GM19193 (cell line): ENCODE data around the gene IST1.

Source experiments
- POLR2A ChIP-seq: IDR thresholded peaks from 4 replicates; pipeline ENCODE4 v1.6.1; 2011; ENCODE audit not compliant: insufficient read depth, insufficient read length; ENCODE audit errors: extremely low read depth

IST1 gene

GRCh38 chr16:71927383-71927782 is 32.1 kb downstream of the IST1 start:
- no peak for TF ChIP-seq POLR2A

GRCh38 chr16:71927787-71928186 is 32.5 kb downstream of the IST1 start:
- no peak for TF ChIP-seq POLR2A

- no peak for TF ChIP-seq POLR2A
Measured at GRCh38 chr16:71929048-71929447, 33.7 kb downstream of the IST1 start.

- TF ChIP-seq POLR2A, result no peak
Measured at GRCh38 chr16:71930013-71930563, 34.8 kb downstream of the IST1 start.

GRCh38 chr16:71931001-71931400 is 35.7 kb downstream of the IST1 start:
- no peak for TF ChIP-seq POLR2A

DNA sequence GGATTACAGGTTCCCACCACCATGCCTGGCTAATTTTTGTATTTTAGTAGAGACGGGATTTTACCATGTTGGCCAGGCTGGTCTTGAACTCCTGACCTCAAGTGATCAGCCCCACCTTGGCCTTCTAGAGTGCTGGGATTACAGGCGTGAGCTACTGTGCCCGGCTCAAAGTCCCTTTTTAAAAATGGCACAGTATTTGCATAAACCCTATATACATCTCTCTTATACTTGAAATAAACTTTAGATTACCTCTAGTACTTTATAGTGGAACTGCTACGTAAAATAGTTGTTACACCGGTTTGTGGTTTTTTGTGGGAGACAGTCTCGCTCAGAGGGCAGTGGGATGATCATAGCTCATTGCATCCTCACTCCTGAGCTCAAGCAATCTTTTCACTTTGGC is 36.3 kb downstream of the IST1 start:
- no peak for TF ChIP-seq POLR2A

GRCh38 chr16:71933017-71933416 is 37.7 kb downstream of the IST1 start:
- no peak for TF ChIP-seq POLR2A

DNA sequence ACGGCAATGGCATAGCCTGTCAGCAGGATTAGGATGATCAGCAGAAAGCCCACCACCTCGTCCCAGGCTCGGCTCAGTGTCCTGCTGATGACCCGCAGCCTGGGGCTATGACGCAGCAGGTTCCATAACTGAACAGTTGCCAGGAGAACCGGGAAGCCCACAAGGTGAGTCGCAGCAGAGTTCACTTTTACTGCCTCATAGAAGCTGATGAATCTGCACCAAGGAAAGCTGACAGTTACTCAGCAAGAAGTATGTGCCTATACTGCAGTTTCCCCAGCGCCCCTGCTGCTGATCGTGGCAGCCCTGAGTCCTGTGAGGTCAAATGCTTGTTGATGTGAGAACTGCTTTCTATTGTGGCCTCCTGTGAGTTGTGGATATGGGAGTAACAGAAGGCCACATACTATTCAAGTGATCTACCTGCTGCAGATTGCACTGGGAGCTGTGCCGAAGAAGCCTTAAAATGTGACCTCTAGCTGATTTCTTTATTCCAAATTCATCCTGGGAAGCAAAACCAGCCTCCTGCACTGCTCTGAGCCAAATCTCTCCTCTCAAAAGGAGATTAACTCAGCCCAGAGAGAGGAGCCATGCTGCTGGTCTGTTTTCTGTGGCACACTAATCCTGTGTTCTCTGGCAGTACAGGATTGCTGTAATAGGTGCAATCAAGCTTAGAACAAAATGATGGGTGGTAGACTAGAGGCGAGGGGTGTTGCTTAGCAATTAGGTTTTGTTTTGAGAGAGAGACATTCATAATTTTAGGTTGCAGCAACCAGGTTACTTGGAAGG is 38.8 kb downstream of the IST1 start:
- TF ChIP-seq POLR2A, result no peak

GRCh38 chr16:71937868-71938510 is 42.7 kb downstream of the IST1 start:
- TF ChIP-seq POLR2A, result no peak

DNA sequence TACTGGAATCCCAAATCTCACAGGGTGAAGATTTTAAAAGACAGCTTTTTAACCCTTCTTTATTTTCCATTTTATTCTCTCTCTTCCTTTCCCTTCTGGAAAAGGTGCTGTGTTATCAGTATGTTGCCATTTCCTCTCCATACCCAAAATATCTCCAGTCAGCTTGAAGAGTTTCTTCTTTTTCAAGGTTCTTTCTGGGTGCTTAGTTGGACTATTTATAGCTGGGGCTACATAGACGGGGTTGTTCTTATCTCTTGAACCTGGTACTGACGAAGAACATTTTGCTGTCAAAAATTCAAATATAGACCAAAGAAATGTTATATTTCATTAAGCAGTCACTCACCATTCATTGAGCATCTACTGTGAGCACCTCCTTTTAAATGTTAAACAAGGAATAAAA is 48.6 kb downstream of the IST1 start:
- TF ChIP-seq POLR2A, result no peak

- TF ChIP-seq POLR2A, result no peak
Measured at GRCh38 chr16:71945616-71946015, 50.3 kb downstream of the IST1 start.

DNA sequence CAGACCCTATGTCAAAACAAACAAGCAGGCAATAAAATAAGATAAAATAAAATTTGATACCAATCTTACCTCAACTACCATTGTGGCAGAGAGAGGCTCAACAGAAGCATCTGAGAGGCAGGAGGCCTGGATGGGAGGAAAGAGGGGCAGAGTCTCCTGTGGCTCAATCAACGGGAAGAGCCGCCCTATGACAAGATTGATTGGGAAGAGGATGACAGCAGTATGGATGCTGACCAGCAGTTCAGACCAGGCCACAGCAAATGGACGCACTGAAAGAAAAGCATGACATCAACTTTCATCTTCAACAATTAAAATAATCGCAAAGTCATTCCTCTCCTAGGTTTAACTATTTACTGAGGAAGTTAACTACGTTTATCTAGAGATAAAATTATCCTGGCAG is 57.5 kb downstream of the IST1 start:
- no peak for TF ChIP-seq POLR2A

DNA sequence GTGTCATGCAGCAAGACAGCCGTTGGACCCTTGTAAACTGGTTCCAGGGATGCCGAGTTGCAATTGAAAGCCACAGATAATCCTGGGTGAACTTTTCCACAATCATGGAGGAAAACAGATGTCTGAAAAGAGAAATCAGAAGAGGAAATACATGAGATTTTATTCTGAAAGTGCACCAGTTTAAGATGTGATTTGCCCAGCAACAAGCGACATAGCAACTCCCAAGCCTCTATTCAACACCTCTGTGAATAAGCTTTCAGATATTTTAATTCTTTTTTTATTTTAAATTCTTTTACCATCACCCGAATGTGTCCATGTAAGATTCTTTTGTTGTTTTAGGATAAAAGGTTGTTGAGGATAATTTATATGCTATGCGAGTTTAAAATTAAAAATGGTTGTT is 58.8 kb downstream of the IST1 start:
- TF ChIP-seq POLR2A, result no peak

- no peak for TF ChIP-seq POLR2A
Measured at GRCh38 chr16:71954699-71955195, 59.4 kb downstream of the IST1 start.

- TF ChIP-seq POLR2A, result no peak
Measured at GRCh38 chr16:71956486-71956885, 61.2 kb downstream of the IST1 start.

GRCh38 chr16:71961066-71962039 is 66.0 kb downstream of the IST1 start:
- TF ChIP-seq POLR2A, result no peak
